WTC11 (cell line): ENCODE results near the gene IP6K2. TPM values are rescaled to one million over a fixed set of nuclear protein-coding genes. Genes with fewer than 3 reads are reported as not detected.

Source experiments
- ATAC-seq: fragments of 200-7000 bp; cut with Tn5 transposase; 2 replicates; pipeline ENCODE4 v1.10.0; 2021; ENCODE audit warnings: mild to moderate bottlenecking, moderate library complexity
- CTCF ChIA-PET: fragments of 300-600 bp; sonication (Branson Sonifier 250); formaldehyde crosslinking; loops from one replicate; lab custom pipeline; 2021; ENCODE audit warnings: antibody characterized with exemption; lab: Charles Lee
- POLR2A ChIA-PET: fragments of 350-600 bp; sonication (Branson Sonifier 250); formaldehyde crosslinking; loops from one replicate; lab custom pipeline; 2021; ENCODE audit warnings: antibody characterized with exemption; lab: Charles Lee
- DNase-seq: peaks from one replicate; pipeline ENCODE4 v3.0.0; 2021; ENCODE audit warnings: low spot score
- H3K27ac Mint-ChIP-seq: 2 replicates; pipeline ENCODE4 v1.8.0; 2021; ENCODE audit warnings: mixed read lengths
- H3K27me3 Mint-ChIP-seq: 2 replicates; pipeline ENCODE4 v1.8.0; 2021; ENCODE audit warnings: low read depth, mild to moderate bottlenecking, moderate library complexity, mixed read lengths
- H3K36me3 Mint-ChIP-seq: 2 replicates; pipeline ENCODE4 v1.8.0; 2021; ENCODE audit warnings: mixed read lengths
- H3K4me1 Mint-ChIP-seq: 2 replicates; pipeline ENCODE4 v1.8.0; 2022; ENCODE audit warnings: mixed read lengths
- H3K4me3 Mint-ChIP-seq: 2 replicates; pipeline ENCODE4 v1.8.0; 2021; ENCODE audit warnings: mild to moderate bottlenecking, moderate library complexity, mixed read lengths
- H3K9me3 Mint-ChIP-seq: 2 replicates; pipeline ENCODE4 v1.8.0; 2021; ENCODE audit warnings: mixed read lengths
- ATF6 ChIP-seq: sonication (generic); formaldehyde crosslinking; IDR thresholded peaks from 2 replicates; pipeline ENCODE4 v1.8.1; 2023; ENCODE audit warnings: mild to moderate bottlenecking, missing genetic modification reagents
- CREM ChIP-seq: sonication (generic); formaldehyde crosslinking; IDR thresholded peaks from 2 replicates; pipeline ENCODE4 v1.8.1; 2022; ENCODE audit warnings: mild to moderate bottlenecking, missing genetic modification reagents, moderate library complexity
- ERG ChIP-seq: fragments of 250-450 bp; sonication (Bioruptor Pico); IDR thresholded peaks from 2 replicates; pipeline ENCODE4 v1.8.0; 2021; ENCODE audit warnings: mild to moderate bottlenecking
- FOXJ3 ChIP-seq: sonication (generic); formaldehyde crosslinking; IDR thresholded peaks from 2 replicates; pipeline ENCODE4 v1.9.0; 2021; ENCODE audit warnings: missing genetic modification reagents, mild to moderate bottlenecking, borderline replicate concordance
- GABPB1 ChIP-seq: sonication (generic); formaldehyde crosslinking; IDR thresholded peaks from 2 replicates; pipeline ENCODE4 v1.8.1; 2023; ENCODE audit warnings: mild to moderate bottlenecking, missing genetic modification reagents
- GTF2I ChIP-seq: fragments of 250-450 bp; sonication (Bioruptor Pico); conservative IDR thresholded peaks from 2 replicates; pipeline ENCODE4 v1.4.0; 2021; ENCODE audit warnings: mild to moderate bottlenecking
- HMGXB4 ChIP-seq: sonication (generic); formaldehyde crosslinking; IDR thresholded peaks from 2 replicates; pipeline ENCODE4 v1.8.1; 2023; ENCODE audit warnings: mild to moderate bottlenecking, moderate library complexity, missing genetic modification reagents
- JUN ChIP-seq: sonication (generic); formaldehyde crosslinking; IDR thresholded peaks from 2 replicates; pipeline ENCODE4 v1.8.0; 2023; ENCODE audit warnings: mild to moderate bottlenecking, missing genetic modification reagents
- MLX ChIP-seq: sonication (generic); formaldehyde crosslinking; IDR thresholded peaks from 2 replicates; pipeline ENCODE4 v1.8.1; 2023; ENCODE audit warnings: mild to moderate bottlenecking, missing genetic modification reagents, moderate library complexity
- MXD4 ChIP-seq: fragments of 250-450 bp; sonication (Bioruptor Pico); IDR thresholded peaks from 2 replicates; pipeline ENCODE4 v1.8.0; 2021; ENCODE audit warnings: mild to moderate bottlenecking, moderate library complexity, borderline replicate concordance
- MYBL2 ChIP-seq: sonication (generic); formaldehyde crosslinking; IDR thresholded peaks from 2 replicates; pipeline ENCODE4 v1.8.1; 2023; ENCODE audit warnings: mild to moderate bottlenecking, moderate library complexity, missing genetic modification reagents
- PRRX2 ChIP-seq: fragments of 250-450 bp; sonication (Bioruptor Pico); IDR thresholded peaks from 2 replicates; pipeline ENCODE4 v1.8.0; 2021; ENCODE audit warnings: mild to moderate bottlenecking
- RORB ChIP-seq: fragments of 250-450 bp; sonication (Bioruptor Pico); IDR thresholded peaks from 2 replicates; pipeline ENCODE4 v1.9.0; 2021; ENCODE audit warnings: mild to moderate bottlenecking
- SMAD4 ChIP-seq: sonication (generic); formaldehyde crosslinking; IDR thresholded peaks from 2 replicates; pipeline ENCODE4 v1.8.0; 2022; ENCODE audit warnings: mild to moderate bottlenecking, missing genetic modification reagents
- SP1 ChIP-seq: sonication (generic); formaldehyde crosslinking; conservative IDR thresholded peaks from 2 replicates; pipeline ENCODE4 v1.8.1; 2022; ENCODE audit warnings: missing genetic modification reagents
- ZMAT4 ChIP-seq: fragments of 250-450 bp; sonication (Bioruptor Pico); IDR thresholded peaks from 2 replicates; pipeline ENCODE4 v1.9.0; 2021; ENCODE audit warnings: mild to moderate bottlenecking
- ZNF263 ChIP-seq: sonication (generic); formaldehyde crosslinking; IDR thresholded peaks from 2 replicates; pipeline ENCODE4 v1.8.1; 2022; ENCODE audit warnings: low read depth, mild to moderate bottlenecking, moderate library complexity, missing genetic modification reagents
- ZNF281 ChIP-seq: sonication (generic); formaldehyde crosslinking; IDR thresholded peaks from 2 replicates; pipeline ENCODE4 v1.8.0; 2023; ENCODE audit warnings: mild to moderate bottlenecking, missing genetic modification reagents
- total RNA-seq: library from RNA; stranded (reverse); gene quantifications from 3 replicates; pipeline ENCODE4 v1.2.3, GENCODE V29; 2021
- TF ChIP-seq, protein P1 (sequence below): sonication (generic); formaldehyde crosslinking; IDR thresholded peaks from 2 replicates; pipeline ENCODE4 v1.8.0; 2022; ENCODE audit warnings: mild to moderate bottlenecking, missing genetic modification reagents
- TF ChIP-seq, protein P2 (sequence below): fragments of 200-600 bp; IDR thresholded peaks from 2 replicates; pipeline ENCODE4 v1.8.0; 2022; ENCODE audit warnings: antibody characterized with exemption

IP6K2 gene
- total RNA-seq, 1 experiment from 2014 or later = 123 TPM

- no peak for TF ChIP-seq ZNF281 (CRISPR knock-in tag)
- TF ChIP-seq ERG (CRISPR knock-in tag) = no peak
- no peak for TF ChIP-seq MYBL2
- no peak for TF ChIP-seq RORB
Observed at GRCh38 chr3:48759071-48759470, 42.0 kb upstream of the IP6K2 start (continued).

- ChIA-PET CTCF (interaction anchor here (1.7 kb wide), 1 partner anchor 17 kb away, joined by 12 read pairs; no protein-coding TSS in a partner anchor), POLR2A (no interaction called here)
- Mint-ChIP-seq H3K4me3 (no peak overlapping the region), H3K36me3 (no peaks in the 10 kb centered on the region), H3K27me3 (no peaks in the 10 kb centered on the region), H3K4me1 (no peaks in the 10 kb centered on the region), H3K9me3 (no peaks in the 10 kb centered on the region), H3K27ac (no peak overlapping the region)
- no peak for DNase-seq
- ATAC-seq = no peak
- TF ChIP-seq PRRX2 (CRISPR knock-in tag) (no peak), SP1 (CRISPR knock-in tag) (no peak), MLX (CRISPR knock-in tag) (no peak), CREM (CRISPR knock-in tag) (no peak), FOXJ3 (CRISPR knock-in tag) (no peak), HMGXB4 (CRISPR knock-in tag) (no peak), GABPB1 (CRISPR knock-in tag) (no peak), SMAD4 (CRISPR knock-in tag) (no peak), GTF2I (CRISPR knock-in tag) (no peak), MXD4 (CRISPR knock-in tag) (no peak), ATF6 (CRISPR knock-in tag) (no peak), ZNF263 (CRISPR knock-in tag) (no peak), ZNF281 (CRISPR knock-in tag) (no peak), JUN (no peak), ZMAT4 (no peak)
- TF ChIP-seq, protein P1, sequence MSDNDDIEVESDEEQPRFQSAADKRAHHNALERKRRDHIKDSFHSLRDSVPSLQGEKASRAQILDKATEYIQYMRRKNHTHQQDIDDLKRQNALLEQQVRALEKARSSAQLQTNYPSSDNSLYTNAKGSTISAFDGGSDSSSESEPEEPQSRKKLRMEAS (CRISPR knock-in tag) = no peak
- TF ChIP-seq, protein P2, sequence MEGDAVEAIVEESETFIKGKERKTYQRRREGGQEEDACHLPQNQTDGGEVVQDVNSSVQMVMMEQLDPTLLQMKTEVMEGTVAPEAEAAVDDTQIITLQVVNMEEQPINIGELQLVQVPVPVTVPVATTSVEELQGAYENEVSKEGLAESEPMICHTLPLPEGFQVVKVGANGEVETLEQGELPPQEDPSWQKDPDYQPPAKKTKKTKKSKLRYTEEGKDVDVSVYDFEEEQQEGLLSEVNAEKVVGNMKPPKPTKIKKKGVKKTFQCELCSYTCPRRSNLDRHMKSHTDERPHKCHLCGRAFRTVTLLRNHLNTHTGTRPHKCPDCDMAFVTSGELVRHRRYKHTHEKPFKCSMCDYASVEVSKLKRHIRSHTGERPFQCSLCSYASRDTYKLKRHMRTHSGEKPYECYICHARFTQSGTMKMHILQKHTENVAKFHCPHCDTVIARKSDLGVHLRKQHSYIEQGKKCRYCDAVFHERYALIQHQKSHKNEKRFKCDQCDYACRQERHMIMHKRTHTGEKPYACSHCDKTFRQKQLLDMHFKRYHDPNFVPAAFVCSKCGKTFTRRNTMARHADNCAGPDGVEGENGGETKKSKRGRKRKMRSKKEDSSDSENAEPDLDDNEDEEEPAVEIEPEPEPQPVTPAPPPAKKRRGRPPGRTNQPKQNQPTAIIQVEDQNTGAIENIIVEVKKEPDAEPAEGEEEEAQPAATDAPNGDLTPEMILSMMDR = no peak
Observed at GRCh38 chr3:48756640-48757039, 39.6 kb upstream of the IP6K2 start.
